HG03460 (cell line): Measurements from ENCODE around the gene STX1B.
"Not testable (repeated sequence)": the region's sequence is repeated elsewhere in the genome, so short reads cannot be mapped to it uniquely, and the experiment has no call there.

Experiments
- ATAC-seq: cut with Tn5 transposase; IDR thresholded peaks from one replicate; pipeline ENCODE4 v1.9.1; 2021; ENCODE audit not compliant: unreplicated experiment

The STX1B gene

GRCh38 chr16:30953511-30954124, 56.8 kb downstream of the STX1B start:
- no peak for ATAC-seq

GRCh38 chr16:30953111-30953510, 57.3 kb downstream of the STX1B start:
- ATAC-seq: no peak

- no peak for ATAC-seq
Observed at GRCh38 chr16:30951750-30952149, 58.7 kb downstream of the STX1B start.

GRCh38 chr16:30951193-30951592, 59.2 kb downstream of the STX1B start:
- ATAC-seq: no peak

GRCh38 chr16:30950516-30951065, 59.8 kb downstream of the STX1B start:
- no peak for ATAC-seq

- ATAC-seq: peak; percentile 50
Observed at GRCh38 chr16:30949650-30950515, 60.6 kb downstream of the STX1B start.

- peak; percentile 71 for ATAC-seq
Observed at GRCh38 chr16:30948667-30949649, 61.5 kb downstream of the STX1B start, which contains the start of gene ORAI3. TSS of gene ORAI3 (plus strand) at chr16:30949068. CDS start at chr16:30949290, 222 bp downstream.

GRCh38 chr16:30947859-30948666, 62.4 kb downstream of the STX1B start:
- ATAC-seq: no peak

GRCh38 chr16:30947541-30947858, 62.9 kb downstream of the STX1B start:
- ATAC-seq: no peak

- no peak for ATAC-seq
Observed at GRCh38 chr16:30946671-30947540, 63.5 kb downstream of the STX1B start.

GRCh38 chr16:30944352-30944751, 66.1 kb downstream of the STX1B start:
- ATAC-seq: no peak

- no peak for ATAC-seq
Observed at GRCh38 chr16:30942426-30942806, 68.0 kb downstream of the STX1B start.

- peak; percentile 82 for ATAC-seq
Observed at GRCh38 chr16:30941600-30942425, 68.6 kb downstream of the STX1B start.

GRCh38 chr16:30939571-30939970, 70.9 kb downstream of the STX1B start:
- not testable (repeated sequence) for ATAC-seq
